Measurements from ENCODE around the gene SLC4A5.

Gene SLC4A5

DNA sequence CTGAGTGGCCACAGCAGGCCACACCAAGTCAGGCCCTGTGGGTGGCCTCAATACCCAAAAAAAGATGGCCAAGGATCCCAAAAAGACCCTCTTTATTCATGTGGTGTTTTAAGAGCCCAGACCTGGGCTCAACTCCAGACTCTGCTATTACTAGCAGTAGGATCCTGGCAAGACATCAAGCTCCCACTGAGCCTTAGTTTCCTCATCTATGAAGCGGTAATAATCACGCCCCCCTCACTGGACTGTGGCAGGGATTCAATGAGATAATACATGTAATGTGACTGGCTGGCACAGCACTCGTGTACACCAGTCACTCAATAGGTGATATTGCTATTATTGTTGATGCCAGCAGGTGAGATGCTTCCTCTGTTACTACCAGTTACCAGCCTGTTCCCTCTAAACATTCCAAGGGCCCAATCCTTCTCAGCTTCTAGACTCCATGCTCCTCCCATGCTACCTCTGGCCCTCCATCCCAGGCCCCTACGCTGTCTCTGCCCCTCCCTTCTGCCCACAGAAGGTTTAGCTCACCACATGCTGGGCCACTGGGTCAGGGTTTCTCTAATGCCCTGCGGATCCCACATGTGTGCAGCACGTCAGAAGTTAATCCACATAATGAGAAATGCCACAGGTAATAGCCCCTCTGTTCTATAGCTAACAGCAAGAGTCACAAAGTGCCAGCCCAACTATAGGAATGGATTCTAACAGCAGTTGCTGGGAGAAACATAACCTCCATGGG, 51.2 kb downstream of the SLC4A5 start:
- TF ChIP-seq, protein P1, sequence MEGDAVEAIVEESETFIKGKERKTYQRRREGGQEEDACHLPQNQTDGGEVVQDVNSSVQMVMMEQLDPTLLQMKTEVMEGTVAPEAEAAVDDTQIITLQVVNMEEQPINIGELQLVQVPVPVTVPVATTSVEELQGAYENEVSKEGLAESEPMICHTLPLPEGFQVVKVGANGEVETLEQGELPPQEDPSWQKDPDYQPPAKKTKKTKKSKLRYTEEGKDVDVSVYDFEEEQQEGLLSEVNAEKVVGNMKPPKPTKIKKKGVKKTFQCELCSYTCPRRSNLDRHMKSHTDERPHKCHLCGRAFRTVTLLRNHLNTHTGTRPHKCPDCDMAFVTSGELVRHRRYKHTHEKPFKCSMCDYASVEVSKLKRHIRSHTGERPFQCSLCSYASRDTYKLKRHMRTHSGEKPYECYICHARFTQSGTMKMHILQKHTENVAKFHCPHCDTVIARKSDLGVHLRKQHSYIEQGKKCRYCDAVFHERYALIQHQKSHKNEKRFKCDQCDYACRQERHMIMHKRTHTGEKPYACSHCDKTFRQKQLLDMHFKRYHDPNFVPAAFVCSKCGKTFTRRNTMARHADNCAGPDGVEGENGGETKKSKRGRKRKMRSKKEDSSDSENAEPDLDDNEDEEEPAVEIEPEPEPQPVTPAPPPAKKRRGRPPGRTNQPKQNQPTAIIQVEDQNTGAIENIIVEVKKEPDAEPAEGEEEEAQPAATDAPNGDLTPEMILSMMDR (IDR thresholded peaks at IDR 0.05; ENCODE audit: insufficient read depth, missing control alignments): no peak
- DNase-seq (ENCODE audit: insufficient read length, low spot score) (no peak), FAIRE-seq (no peak)

DNA sequence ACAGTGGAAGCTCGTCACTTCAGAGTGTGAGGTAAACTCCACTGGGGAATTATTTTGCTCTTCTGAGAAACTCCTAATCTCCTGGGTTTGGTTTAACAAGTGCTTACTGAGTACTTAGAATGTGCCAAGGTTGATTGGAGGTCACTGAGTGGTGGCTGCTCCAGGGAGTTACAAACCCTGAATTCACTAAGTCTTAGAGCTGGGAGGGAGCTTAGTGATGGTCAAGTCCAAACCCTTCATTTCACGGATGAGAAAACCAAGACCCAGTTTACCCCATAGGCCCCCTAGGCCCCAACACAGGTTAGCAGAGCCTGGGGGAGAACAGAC, 52.0 kb downstream of the SLC4A5 start:
- TF ChIP-seq, protein P1 (IDR thresholded peaks at IDR 0.05; ENCODE audit: insufficient read depth, missing control alignments): no peak
- DNase-seq (ENCODE audit: insufficient read length, low spot score): no peak
- FAIRE-seq: no peak

DNA sequence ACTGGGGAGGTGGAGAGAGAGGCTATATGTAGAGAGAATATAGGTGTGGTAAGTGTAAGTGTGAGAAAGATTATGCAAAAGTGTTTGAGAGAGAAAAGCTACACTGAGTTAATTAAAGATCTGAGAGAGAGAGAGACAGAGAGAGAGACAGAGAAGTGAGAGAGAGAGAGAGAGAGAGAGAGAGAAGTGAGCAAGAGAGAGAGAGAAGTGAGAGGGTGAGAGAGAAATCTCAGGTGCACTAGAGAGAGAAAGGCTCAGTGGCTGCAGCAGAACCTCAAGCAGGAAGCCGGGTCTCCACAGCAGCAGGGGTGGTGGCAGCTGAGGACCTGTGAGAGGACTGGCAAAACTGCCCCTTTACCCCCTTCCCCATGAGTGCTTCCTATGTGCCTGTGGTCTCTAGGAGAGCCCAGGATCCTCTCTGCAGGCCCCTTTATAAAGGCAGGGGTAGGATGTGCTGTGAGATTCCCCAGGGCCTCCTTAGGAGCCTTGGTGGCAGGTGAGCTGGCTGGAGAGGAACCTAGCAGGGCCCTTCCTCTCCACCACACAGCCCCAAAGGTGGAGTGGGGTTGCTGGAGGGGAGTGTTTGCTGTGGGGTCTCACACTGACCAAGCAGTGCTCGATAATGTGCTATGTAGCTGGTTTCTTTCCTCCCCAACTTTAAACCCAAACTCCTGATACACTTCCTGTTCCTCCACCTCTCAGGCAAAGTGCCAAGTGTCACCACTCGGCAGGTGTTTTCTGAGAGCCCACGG, 52.6 kb downstream of the SLC4A5 start:
- DNase-seq (ENCODE audit: insufficient read length, low spot score): no peak
- TF ChIP-seq, protein P1 (IDR thresholded peaks at IDR 0.05; ENCODE audit: insufficient read depth, missing control alignments): no peak
- no peak for FAIRE-seq

DNA sequence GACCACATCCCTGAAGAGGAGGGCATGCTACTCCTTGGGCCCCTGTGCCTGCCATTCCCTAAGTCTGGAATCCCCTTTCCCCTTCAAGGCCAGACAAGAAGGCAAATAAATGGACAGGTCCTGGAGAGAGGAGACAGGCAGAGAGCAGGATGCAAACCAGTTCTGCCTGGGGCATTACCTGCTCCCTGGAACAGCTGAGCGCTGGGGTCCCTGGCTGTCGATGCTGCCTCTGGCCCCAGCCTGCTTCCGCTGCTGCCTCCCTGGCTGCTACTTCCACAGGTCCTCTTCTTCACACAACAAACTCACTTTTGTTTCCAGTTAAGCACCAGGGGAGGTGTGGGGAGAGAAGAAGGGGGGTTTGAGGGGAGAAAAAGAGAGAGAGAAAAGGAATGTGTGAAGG, 53.1 kb downstream of the SLC4A5 start:
- DNase-seq (ENCODE audit: insufficient read length, low spot score): no peak
- TF ChIP-seq, protein P1 (IDR thresholded peaks at IDR 0.05; ENCODE audit: insufficient read depth, missing control alignments): no peak
- FAIRE-seq: no peak

DNA sequence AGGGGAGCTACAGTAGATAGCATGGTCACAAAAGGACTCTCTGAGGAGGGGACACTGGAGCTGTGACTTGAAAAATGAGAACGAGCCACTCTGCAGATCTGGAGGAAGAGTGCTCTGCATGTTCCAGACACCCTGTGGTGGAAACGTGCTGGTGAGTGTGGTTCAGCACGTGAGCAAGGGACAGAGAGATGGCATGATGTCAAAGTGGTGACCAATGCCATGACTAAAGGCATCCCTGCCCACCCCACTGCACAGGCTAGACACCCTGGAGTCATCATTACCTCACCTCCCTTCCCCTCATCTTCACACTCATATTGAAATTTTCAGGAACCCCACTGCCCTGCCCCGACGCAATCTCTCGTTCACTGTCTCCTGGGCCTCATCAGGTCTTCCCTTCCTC, 56.5 kb downstream of the SLC4A5 start:
- DNase-seq (ENCODE audit: insufficient read length, low spot score) (no peak), FAIRE-seq (no peak)
- TF ChIP-seq, protein P1 (IDR thresholded peaks at IDR 0.05; ENCODE audit: insufficient read depth, missing control alignments): no peak

DNA sequence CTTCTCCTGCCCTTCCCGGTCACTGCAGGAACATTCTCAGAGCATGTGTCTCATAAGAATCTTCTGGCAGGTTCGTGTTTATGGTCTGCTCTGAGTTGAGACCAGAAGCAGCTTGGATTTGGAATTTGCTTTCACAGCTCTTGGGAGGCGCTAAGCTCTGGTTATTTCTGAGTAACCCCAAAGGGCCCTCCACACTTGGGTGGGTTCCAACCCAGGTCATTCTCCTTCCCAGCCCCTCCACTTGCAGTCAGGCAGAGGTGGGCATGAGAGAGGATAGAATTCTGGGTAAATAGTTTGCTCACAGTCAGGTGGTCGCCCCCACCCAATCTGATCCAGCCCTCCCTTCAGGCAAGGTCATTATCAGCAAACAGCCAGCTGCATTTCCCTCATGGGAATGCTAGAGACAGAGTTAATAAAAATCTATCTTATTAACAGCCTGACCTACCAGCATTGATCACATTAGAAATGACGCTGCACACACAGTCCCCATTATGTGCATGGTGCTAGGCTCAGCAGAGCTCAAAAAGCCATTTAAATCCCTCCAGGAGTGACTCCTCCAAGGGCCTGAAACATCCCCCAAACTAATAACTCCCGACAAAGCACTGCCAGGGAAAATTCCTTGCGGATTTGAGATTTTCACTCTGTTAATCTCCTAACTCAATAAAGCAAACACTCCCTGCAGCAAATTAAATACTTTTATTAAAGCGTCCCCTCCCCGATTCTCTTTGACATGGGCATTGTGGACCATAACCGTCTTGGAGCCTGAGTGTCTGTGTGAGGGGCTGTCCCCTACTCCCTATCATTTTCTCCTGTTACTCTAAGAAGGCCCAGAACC, 61.9 kb downstream of the SLC4A5 start:
- DNase-seq (ENCODE audit: insufficient read length, low spot score) (no peak), FAIRE-seq (no peak)
- TF ChIP-seq, protein P1 (IDR thresholded peaks at IDR 0.05; ENCODE audit: insufficient read depth, missing control alignments): no peak
